Effector CD4-positive, alpha-beta T cell (primary cell): ENCODE measurements around the gene DCPS.
"Not testable (repeated sequence)": the region's sequence is repeated elsewhere in the genome, so short reads cannot be mapped to it uniquely, and the experiment has no call there.

Source experiments
- DNase-seq: peaks from one replicate; pipeline ENCODE4 v3.0.0-alpha.2; 2020

Gene DCPS

GRCh38 chr11:126362879-126363655 is 59.2 kb downstream of the DCPS start:
- no peak for DNase-seq

- no peak for DNase-seq
Measured at GRCh38 chr11:126363706-126364248, 59.9 kb downstream of the DCPS start.

DNA sequence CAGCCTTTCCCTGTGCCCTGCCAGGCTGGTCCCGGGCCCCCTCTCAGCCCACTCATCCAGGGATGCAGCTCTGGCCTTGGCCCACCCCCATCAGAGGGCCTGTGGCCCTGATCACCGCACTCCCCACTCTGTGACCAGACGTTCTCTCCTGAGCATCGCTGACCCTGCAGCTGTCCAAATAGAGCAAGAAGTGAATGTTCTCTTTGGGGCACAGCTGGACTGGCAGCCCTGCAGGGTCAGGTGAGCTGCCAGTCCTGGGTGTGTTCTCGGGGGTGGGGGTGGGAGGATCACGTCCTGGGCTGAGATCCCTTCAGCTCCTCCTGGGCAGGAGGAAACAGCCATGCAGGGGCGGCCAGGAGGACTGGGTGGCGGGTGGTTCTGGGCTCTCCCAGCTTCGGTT is 60.9 kb downstream of the DCPS start:
- not testable (repeated sequence) for DNase-seq

GRCh38 chr11:126365508-126365907 is 61.6 kb downstream of the DCPS start:
- DNase-seq: not testable (repeated sequence)

DNA sequence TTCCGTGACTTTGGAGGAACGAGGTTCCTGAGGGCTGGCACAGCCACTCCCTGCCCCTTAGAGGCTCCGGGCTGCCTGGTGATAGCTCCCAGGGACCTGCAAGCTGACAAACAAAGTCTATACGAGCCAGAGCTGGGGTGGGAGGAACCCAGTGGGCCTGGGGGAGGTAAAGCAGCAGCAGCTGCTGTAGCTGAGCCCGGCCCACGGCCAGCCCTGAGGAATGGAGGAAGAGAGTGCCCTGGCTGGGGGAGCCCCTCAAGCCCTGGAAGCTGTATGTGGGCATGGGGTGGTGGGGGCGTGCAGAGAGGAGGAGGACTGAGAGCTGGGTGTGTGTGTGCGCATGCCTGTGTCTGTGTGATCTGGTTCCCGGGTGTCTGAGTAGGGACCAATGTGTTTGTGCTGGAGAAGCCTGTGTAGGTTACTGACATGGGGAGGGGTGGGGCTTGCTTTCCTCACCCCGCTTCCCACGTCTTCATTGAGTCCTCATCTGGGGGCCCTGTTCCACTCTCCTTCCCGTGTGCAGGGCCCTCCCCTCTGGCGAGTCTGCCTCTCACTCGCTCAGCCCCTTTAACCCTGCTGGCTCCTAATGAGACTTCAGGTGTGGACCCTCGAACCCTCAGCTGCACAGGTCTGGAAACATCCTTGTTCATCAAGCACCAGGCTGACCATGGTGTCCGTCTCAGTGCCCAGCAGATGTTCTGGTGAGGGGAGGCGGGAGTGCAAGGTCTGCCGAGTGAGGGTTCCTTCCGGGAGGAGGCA is 62.4 kb downstream of the DCPS start:
- DNase-seq: no peak

DNA sequence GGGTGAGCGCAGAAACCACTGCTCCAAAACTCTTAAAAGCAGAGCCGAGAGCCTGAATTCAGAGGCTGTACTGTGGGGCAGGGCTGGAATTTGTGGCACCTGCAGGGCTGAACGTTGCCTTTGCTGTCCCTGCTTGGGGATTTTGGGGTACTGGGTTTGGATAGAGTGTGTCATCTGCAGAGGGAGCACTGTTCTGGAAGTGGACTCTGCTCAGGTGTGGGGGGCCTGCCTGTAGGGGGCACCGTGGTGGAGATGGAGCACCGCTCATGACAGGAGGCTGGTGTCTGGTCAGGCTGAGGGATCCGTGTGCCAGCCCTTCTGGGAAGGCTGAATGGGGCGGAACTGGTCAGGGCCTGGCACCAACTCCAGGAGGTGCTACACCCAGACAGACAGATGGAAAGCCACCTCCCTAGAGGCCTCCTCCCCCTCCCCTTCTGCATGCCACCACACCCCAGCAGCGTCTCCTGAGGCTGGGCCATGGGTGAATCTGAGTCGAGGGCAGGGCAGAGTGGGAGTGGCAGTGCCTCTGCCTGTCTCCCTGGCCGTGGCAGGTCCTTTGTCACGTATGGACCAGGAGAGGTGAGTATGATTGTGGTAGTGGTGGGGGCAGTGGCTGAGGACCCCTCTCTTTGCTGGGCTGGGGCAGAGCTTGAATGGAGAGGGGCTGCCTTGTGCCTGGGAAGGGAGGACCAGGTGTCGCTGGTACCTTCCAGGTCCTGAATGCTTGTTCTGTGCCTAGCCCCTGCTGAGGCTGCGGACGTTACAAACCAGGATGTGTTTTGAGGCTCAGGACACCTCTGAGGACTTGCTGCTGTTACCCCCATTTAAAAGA is 63.2 kb downstream of the DCPS start:
- not testable (repeated sequence) for DNase-seq

DNA sequence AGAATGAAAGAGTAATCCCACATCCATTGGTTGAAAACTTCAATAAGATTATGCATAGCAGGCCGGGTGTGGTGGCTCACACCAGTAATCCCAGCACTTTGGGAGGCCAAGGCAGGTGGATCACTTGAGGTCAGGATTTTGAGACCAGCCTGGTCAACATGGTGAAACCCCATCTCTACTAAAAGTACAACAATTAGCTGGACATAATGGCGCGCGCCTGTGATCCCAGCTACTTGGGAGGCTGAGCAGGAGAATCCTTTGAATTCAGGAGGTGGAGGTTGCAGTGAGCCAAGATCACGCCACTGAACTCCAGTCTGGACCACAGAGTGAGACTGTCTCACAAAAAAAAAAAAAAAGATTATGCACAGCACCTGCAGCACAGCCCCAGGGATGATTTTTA is 63.9 kb downstream of the DCPS start:
- not testable (repeated sequence) for DNase-seq

DNA sequence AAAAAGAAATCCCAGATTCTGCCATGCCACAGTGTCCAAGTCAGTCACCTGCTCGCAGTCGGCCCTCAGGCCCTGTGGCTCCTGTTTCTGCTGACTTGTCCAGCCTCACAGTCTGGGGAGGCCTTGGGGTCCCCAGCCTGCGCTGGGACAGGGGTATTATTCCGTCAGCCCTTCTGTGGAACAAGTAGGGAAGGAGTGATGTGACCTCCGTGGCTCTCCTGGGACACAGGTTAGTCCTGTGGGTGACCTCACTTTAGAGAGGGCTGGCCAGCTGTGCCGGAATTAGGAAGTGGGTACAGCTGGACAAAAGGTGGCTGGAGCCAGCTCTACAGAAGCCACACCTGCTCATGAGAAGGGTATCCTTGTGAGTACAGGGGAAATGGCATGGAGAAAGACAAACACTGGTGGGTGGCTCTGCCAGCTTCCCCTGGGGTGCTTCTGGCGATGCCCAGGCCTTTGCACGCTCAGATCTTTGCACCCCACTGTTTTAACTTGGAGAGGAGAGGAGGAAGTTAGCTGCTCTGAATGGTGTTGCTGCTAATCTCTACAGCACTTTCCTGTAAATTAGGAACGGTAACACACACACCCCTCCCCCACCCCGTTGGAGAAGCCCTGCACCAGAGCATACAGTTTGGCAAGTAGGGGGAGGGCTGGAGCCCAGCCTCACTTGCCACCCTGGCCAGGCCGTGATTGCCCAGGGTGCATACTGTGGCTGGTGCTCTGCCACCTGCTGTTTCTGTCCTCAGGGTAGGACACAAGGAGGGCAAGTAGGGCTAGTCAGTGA is 64.7 kb downstream of the DCPS start:
- not testable (repeated sequence) for DNase-seq

DNA sequence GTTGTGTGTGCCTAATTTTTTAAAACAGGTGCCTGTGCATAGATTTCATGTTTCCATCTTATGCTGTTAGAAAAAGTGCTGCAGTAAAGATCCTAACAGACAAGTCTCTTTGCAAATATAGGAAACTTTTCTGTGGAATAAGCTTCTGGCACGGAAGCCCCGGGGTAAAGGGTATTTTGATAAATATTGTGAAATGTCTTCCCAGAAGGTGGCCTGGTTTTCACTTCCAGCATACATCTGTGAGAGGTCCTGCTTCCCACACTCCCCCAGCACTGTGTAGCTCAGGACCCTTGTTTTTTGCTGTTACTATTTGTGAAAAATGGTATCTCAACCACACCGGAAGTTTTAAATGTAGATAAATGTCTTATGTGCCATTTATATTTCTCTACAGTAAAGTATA is 66.2 kb downstream of the DCPS start:
- no peak for DNase-seq

DNA sequence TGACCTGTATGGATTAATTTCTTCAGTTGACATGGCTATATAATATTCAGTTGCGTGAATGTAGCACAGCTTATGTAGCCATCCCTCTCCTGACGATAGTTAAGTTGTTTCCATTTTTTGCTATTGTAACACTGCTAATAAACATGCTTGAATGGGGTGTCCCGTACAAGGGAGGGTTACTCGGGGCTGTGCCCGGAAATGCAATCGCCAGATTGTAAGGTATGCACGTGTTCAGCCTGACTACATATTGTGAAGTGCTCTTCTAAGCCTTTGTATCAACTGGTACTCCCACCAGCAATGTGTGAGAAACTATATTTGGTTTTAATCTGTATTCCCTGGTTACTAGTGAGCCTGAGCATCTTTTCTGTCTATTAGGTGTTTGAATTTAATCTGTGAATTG is 67.7 kb downstream of the DCPS start:
- no peak for DNase-seq

DNA sequence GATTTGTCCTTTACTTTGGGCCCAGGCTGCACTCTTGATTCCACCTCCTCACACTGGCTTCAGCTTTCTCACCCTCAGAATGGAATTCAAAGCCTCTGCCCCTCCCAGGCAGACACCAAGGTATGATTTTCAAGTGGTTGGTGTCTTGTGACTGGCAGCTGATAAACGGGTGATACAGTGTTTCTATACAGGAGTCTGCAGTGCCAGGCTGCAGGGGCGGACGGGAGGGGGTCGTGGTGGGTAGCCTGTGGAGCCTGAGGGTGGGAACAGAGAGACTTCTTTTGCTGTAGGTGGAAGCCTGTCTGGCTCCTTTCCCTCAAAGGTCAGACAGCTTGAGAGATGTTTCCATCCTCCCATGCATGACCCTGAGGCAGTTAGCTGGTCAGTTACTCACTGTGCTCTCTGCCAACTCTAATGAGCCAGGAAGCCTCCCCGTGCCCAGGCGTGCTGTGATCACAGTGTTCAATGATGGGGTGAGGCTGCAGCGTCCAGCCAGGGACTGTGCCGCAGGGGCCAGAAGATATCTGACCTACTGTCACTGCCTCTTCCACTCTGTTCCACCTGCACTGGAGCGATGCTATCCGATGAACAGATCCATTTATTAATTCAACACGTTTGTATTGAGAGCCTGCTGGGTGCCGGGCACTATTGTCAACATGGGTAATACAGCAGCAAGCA is 69.7 kb downstream of the DCPS start:
- DNase-seq: not testable (repeated sequence)

GRCh38 chr11:126374562-126375300 is 70.9 kb downstream of the DCPS start:
- DNase-seq: not testable (repeated sequence)

DNA sequence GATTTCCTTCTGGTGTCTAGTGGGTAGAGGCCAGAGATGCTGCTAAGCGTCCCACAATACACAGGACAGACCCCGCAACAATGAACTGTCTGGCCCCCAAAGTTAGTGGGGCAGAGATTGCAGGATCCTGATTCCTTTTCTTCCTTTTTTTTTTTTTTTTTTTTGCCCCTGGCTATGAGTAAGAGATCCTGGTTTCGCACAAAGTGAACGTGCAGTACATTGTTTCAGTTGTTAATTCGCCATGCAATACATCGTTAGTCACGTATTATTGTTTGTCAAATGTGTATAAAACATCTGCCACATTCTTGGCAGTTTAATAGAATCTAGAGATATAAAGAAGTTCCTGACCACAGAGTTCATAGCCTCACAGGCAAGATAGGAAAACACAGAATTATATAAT is 71.9 kb downstream of the DCPS start:
- DNase-seq: no peak

DNA sequence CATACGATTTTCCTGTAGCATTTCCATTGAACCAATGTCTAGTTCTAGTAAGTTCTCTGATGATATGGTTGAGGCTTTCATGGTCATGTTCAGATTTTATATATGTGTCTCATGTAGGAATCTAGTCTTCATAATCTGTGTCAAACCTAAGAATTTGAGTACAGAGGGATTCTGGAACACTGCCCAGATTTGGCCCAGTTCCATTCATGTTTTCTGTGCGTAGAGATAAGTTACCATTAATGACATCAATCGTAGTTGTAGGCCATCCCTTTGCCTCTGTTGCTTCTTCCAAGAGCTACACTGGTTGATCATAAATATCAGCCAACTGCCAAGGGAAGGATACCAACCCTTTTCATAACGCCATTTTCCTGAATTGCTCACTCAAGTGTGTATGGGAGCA is 74.9 kb downstream of the DCPS start:
- no peak for DNase-seq

DNA sequence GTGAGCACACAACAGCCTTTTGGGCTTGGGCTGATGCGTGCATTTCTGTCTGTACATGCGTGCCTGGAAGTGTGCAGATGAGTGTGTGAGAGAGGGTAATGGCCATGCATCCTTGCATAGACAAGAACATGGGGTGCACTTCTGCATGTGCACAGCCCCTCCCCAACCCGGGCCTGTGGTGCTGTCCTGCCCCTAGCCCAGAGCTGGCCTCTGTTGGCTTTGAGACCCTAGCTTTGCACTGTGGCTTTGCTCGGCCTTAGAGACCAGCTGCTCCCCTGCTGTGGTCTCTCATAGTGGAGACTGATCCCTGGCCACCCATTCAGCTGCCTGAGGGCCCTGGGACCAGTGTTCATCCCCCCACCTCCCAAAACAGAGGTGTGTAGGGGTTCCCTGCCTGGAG is 77.0 kb downstream of the DCPS start:
- no peak for DNase-seq

DNA sequence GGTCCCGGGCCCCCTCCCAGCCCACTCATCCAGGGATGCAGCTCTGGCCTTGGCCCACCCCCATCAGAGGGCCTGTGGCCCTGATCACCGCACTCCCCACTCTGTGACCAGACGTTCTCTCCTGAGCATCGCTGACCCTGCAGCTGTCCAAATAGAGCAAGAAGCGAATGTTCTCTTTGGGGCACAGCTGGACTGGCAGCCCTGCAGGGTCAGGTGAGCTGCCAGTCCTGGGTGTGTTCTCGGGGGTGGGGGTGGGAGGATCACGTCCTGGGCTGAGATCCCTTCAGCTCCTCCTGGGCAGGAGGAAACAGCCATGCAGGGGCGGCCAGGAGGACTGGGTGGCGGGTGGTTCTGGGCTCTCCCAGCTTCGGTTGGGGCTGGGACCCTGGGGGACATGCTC is 78.1 kb downstream of the DCPS start:
- DNase-seq: not testable (repeated sequence)

DNA sequence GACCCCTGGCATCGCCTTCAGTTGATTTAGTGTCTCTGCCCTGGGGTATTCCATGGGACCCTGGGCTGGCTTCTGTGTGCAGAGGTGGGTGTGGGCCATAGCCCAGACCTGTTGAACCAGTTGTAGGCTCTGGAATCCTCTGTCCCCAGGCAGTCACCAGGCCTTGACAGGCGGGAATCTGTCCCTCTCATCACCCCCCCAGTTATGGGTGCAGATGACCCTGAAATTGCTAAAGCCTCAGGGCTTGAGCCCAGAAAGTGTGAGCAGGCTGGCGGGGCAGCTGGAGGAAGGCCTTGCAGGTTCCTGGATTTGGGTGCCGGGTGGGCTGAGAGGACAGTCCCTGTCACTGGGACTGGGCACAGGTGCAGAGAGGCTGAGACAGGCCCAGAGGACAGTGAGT is 78.8 kb downstream of the DCPS start:
- not testable (repeated sequence) for DNase-seq

- DNase-seq: no peak
Measured at GRCh38 chr11:126383339-126384335, 79.8 kb downstream of the DCPS start.

- no peak for DNase-seq
Measured at GRCh38 chr11:126384449-126385070, 80.7 kb downstream of the DCPS start.
